KOPT-K1 (cell line): ENCODE data around the gene DHX58.

Experiments used
- H3K27ac ChIP-seq: fragments of 200-600 bp; sonication (generic); 2 replicates; pipeline ENCODE4 v1.5.1; 2016; ENCODE audit warnings: antibody characterized with exemption, mild to moderate bottlenecking, low read depth, low read length; ENCODE audit not compliant: poor library complexity, severe bottlenecking
- H3K36me3 ChIP-seq: fragments of 200-600 bp; sonication (generic); 2 replicates; pipeline ENCODE4 v1.5.1; 2017; ENCODE audit warnings: antibody characterized with exemption, mild to moderate bottlenecking, low read length, moderate library complexity; ENCODE audit not compliant: insufficient read depth
- H3K9me3 ChIP-seq: fragments of 200-600 bp; sonication (generic); 2 replicates; pipeline ENCODE4 v1.5.1; 2017; ENCODE audit warnings: antibody characterized with exemption, low read length, mild to moderate bottlenecking; ENCODE audit not compliant: insufficient read depth, poor library complexity, severe bottlenecking

The DHX58 gene

DNA sequence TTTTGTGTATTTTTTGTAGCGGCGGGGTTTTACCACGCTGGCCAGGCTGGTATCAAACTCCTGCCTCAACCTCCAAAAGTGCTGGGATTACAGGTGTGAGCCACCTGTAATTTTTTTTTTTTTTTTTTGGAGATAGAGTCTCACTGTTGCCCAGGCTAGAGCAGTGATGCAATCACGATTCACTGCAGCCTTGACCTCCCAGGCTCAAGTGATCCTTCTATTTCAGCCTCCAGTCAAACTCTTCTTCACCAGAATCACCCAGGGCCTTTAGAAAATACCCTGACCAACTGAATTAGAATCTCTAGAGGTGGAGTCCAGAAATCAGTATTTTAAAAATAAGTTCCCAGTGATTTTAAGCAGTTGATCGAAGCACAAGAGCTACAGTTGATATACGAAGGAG lies 22.6 kb upstream of the DHX58 start:
- H3K9me3 ChIP-seq, result no peaks in the 10 kb centered on the region
- H3K36me3 ChIP-seq, result peaks cover 69% of the 10 kb centered on the region
- no peak overlapping the region for H3K27ac ChIP-seq

DNA sequence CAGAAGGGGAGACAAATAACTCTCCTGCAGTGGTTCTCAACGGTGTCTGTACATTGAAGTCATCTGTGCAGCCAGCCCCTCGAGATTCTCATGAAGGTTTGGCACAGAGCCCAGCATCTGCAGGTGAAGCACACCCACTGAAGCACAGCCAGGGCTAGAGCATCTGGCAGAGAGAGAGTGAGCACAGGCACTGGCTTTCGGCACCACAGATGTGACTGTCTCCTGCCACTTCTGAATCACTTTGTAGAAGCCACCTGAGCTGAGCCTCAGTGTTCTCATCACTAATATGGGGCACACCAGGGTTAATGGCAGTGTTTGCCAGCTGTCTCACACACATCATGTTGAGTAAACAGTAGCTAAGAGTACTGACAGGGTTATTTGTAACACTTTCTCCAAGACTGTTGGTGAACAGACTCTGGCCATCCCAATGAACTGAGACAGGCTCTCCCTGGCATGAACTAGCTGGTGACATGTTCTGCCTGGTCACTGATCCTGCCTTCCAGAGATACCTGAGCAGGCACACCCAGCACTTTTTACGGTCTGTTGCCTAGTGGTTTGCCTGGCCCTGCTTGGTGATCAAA lies 21.0 kb upstream of the DHX58 start:
- Histone ChIP-seq H3K27ac (peak overlapping the region; percentile 35), H3K9me3 (no peaks in the 10 kb centered on the region), H3K36me3 (peaks cover 74% of the 10 kb centered on the region)

DNA sequence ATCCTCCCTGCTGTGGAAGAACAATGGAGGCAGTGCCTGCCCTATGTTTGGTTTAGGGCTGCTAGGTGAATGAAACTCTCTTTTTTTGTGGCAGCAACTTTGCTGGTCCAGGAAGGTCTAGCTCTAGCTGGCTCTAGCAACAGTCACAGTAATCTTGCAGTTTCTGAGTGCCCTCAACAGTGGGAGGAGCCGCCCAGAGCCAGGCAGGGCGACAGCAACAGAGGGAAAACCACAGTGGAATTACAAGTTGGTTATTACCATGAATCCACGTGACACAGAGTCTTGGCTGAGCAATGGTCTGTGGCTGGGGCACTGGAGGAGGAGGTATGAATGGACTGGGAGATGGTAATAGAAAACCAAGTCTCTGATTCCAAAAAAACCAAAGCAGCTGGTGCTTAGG lies 20.4 kb upstream of the DHX58 start:
- no peaks in the 10 kb centered on the region for H3K9me3 ChIP-seq
- peak overlapping the region; percentile 35 for H3K27ac ChIP-seq
- peaks cover 75% of the 10 kb centered on the region for H3K36me3 ChIP-seq

DNA sequence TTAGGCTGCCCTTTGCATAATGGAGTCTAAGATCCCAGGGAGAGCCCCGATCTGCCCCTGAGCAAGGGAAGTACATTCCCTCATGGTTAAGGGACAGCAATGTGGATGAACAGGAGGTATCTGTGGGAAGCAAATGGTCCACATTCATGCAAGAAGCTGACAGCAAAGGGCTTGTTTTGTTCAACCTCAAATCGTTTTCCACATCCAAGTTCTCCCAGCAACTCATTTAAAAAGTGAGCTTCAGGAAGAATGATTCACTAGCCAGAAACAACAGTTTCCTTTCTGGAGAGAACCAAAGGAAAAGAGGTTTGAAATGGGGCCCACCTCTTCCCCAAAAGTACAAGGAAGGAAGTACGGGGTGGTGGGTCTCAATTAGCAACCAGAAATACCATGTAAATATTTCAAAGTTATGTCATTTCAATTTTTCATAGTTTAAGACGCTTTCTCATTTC lies 19.5 kb upstream of the DHX58 start:
- Histone ChIP-seq H3K9me3 (no peaks in the 10 kb centered on the region), H3K36me3 (peaks cover 79% of the 10 kb centered on the region), H3K27ac (no peak overlapping the region)

DNA sequence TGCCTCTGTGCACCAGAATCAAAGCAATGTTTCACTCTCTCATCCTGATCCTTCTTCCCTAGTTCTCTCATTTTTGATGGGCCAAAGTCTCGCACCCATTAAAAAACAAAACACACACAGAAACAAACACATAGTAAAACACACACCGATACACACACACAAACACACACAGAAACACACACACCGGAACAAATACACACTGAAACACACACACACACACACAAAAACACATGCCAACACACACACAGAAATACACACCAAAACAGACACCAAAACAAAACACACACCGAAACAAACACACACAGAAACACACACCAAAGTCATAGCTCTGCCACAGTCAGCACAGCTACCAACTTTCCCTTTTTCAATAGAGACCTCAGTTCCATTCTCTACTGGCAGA lies 18.7 kb upstream of the DHX58 start:
- no peak overlapping the region for H3K27ac ChIP-seq
- H3K9me3 ChIP-seq, result no peaks in the 10 kb centered on the region
- peaks cover 79% of the 10 kb centered on the region for H3K36me3 ChIP-seq

DNA sequence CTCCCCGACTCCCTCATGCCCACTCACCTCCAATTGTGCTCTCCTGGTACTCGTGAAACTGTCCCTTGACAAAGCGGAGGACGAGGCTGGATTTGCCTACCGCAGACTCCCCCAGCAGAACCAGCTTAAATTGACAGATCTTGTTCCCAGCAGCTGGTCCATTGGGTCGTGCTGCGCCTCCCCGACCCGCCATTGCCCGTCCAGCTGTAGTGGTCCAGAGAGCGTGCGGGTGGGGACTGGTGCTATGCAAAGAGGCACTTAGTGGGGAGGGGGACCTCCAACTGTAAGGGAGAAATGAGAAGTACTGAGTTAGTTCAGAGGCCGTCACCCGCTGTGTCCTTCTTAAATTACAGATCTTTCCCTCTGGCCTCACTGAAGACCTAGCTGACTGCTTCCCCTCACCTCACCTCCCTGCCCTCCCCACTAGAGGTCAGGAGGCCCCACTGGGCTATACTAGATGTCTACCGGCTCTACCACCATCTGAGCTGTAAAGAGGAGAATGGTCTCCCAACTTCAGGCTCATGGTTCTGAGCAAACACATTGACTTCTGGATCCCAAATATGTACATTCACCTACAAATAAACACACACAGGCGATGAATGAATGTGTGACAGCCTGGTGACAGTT lies 17.9 kb upstream of the DHX58 start:
- Histone ChIP-seq H3K9me3 (no peaks in the 10 kb centered on the region), H3K36me3 (peaks cover 79% of the 10 kb centered on the region), H3K27ac (no peak overlapping the region)

DNA sequence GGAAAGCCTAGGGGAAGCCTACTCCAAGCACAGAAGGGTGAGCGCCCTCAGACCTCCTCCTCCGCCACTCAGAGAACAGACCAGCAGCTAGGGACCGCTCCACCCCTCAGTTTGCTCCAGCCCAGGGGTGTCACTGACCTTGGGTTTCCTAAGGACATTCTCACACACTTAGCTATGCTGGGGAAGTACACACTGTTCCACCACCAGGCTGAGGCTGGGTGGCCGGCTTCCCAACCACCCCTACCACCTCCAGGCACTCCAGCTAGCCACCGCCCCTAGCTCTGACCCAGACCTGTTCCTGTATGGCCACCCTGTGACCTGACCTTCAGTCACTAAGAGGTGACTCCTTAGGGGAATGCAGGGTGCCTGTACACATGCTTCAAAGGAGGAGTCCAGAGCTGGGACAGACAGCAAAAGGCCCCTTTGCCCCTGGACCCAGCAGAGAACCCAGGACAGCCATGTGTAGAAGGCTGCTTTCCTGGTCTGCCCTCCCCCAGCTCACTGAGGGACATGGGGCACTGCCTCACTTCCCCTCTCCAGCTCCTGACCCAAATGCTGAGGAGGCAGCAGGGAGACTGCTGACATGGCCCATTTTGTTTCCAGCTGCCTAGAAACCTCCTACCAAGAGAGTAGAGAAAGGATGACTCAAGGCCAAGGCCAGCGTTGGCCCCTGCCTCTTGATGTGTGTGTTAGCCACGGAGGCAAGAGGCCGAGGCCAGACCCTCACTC lies 16.8 kb upstream of the DHX58 start:
- peaks cover 84% of the 10 kb centered on the region for H3K36me3 ChIP-seq
- no peak overlapping the region for H3K27ac ChIP-seq
- no peaks in the 10 kb centered on the region for H3K9me3 ChIP-seq

DNA sequence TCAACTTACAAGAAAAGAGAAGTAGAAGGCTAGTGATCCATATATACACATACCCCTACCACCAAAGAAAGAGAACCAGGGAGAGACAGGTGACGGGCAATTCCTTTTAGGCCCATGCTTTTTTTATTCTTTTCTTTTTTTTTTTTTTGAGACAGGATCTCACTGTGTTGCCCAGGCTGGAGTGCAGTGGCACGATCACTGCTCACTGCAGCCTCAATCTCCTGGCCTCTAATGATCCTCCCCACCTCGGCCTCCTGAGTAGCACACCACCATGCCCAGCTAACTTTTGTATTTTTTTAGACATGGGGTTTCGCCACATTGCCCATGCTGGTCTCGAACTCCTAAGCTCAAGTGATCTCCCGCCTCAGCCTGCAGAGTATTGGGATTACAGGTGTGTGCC lies 14.9 kb upstream of the DHX58 start:
- H3K36me3 ChIP-seq, result peaks cover 92% of the 10 kb centered on the region
- no peak overlapping the region for H3K27ac ChIP-seq
- H3K9me3 ChIP-seq, result no peaks in the 10 kb centered on the region

DNA sequence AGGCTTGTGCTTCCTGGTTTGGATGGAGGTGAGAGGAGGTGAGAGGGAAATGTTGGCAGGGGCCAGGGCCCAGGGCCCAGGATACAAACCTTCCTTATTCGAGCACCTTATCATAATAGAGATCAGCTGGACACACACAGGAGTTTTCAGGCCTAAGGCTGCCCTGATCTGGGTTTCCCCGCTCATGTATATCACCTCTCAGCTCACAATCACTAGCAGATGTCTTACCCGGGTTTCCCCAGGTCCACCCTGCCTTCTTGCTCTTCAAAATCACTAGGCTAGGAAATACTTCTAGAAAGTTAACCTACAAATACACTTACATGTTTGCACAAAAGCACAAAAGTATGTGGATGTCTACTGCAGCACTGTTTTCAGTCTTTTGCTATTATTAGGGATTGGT lies 14.3 kb upstream of the DHX58 start:
- Histone ChIP-seq H3K9me3 (no peaks in the 10 kb centered on the region), H3K27ac (no peak overlapping the region), H3K36me3 (peaks cover 86% of the 10 kb centered on the region)

DNA sequence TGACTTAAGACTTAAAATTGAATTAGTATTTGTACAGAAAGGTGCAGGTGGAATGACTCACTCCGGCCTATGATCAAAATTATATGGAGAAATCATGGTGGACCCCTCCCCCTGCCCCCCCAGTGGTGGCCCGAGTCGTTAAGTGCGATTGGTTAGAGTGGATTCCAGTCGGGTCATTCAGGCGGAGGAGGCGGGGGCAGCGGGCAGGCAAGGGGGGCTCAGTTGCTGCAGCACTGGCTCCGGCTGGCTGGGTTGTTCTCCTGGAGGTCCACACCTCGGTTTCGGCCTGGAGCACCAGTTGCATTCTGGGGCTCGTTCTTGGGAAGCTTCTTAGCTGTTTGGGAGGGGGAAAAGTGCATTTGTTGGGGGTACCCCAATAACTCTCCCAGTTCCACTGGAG lies 13.1 kb upstream of the DHX58 start:
- H3K27ac ChIP-seq, result no peak overlapping the region
- H3K9me3 ChIP-seq, result no peaks in the 10 kb centered on the region
- H3K36me3 ChIP-seq, result peaks cover 74% of the 10 kb centered on the region

DNA sequence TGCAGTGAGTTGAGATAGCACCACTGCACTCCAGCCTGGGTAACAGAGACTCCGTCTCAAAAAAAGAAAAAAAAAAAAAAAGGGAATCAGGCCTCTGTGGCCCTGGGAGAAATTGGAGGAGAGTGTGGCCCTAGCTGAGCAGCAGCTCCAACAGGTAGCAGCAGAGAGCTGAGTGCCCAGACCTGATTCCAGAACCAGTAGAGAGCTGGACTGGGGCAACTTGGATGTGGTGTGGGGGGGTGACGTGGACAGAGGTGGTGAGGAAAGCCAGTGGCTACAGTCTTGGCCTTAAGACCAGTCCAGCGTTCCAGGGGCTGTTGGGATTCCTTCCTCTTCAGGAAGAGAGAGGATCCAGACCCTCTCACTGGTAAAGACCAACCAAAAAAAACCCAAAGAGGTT lies 11.7 kb upstream of the DHX58 start:
- Histone ChIP-seq H3K36me3 (peaks cover 67% of the 10 kb centered on the region), H3K9me3 (no peaks in the 10 kb centered on the region), H3K27ac (no peak overlapping the region)

DNA sequence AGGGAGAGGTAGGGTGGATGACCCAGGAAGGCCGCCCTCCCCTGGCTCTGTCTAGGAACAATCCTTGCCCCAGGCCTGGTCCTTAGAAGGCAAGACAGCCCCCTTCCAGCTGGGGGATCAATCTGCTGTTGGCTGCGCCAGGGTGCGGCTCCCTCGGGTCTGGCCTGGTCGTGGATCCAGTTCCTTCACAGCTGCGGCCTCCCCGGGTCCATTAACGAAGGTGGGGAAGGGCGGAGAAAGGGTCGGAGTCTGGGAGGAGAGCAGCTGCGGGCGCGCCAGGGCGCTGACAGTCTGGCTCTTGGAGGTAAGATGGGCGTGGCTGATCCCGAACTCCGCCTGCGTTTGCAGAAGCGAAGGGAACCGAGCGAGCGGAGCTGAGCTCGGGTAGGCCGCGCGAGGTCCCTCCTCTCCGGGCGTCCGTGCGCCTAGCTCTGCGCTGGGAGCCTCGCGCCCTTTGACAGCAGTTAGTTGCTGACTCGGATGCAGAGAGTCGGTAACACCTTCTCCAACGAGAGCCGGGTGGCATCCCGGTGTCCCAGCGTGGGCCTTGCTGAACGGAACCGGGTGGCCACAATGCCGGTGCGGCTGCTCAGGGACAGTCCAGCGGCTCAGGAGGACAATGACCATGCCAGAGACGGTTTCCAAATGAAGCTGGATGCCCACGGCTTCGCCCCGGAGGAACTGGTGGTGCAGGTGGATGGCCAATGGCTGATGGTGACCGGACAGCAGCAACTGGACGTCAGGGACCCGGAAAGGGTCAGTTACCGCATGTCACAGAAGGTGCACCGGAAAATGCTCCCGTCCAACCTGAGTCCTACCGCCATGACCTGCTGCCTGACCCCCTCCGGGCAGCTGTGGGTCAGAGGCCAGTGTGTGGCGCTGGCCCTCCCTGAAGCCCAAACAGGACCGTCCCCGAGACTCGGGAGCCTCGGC lies 10.1 kb upstream of the DHX58 start, which contains the start of gene HSPB9:
Gene HSPB9, plus strand, starts transcription at position 434 of the 933 bp plus-strand sequence. Its CDS starts 47 bp downstream, at position 481.
- H3K27ac ChIP-seq, result no peak within 1 kb of the TSS

DNA sequence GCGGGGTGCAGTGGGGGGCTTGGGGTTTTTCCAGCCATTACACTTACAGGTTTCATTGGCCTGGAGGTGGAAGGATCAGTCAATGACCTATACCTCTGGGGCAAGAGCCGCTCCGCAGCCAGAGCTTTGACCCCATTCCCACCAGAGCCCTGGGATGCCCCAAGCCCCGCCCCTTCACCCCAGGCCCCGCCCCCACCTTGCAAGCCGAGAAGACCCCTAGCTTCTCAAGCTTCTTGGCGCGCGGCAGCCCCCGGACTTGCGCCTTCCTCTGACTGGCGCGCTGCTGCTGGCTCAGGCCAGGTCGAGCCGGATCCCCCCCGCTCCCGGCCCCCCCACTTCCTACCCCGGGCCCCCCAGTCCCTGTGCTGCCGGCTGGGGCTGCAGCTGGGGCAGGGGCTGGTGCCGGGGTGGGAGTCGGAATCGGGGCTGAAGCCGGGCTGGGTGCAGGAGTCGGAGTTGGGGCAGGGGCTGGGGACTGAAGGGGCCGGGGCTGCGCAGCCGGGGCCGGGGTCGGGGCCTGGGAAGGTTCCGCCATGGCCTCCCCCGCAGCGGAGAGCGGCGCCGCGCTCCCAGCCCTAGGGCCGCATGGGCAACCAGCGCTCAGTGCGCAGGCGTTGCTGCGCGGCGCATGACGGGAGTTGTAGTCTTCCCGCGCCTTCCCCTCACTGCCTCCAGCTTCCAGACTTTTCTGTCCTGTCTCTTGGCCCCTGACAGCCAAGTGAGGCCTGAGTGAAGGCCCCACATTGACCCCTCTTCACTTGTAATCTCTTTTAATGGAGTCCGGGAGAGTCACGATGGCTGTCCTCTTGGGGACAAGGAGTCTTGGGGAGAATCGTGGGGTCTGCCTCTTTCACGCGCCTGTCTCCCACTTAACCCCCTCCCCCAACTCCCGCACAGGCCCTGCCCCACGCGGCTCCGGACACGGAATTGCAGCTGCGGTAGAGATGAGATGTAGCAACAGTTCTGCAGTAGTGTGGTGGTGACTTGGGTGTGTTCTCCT lies 8.6 kb upstream of the DHX58 start, which contains the start of gene KAT2A:
Gene KAT2A, minus strand, starts transcription at position 598 of the 1,000 bp plus-strand sequence. Its CDS starts 63 bp downstream, at position 535.
- H3K27ac ChIP-seq, result peak within 1 kb of the TSS; percentile 80
- peaks cover 67% of the 10 kb centered on the region for H3K36me3 ChIP-seq
- H3K9me3 ChIP-seq, result no peaks in the 10 kb centered on the region

More for the DNA sequence above, 10.1 kb upstream of the DHX58 start, which contains the start of gene HSPB9:
- Histone ChIP-seq H3K9me3 (no peaks in the 10 kb centered on the region), H3K36me3 (peaks cover 67% of the 10 kb centered on the region)
